CD4-positive, alpha-beta T cell (primary cell): Measurements from ENCODE around the gene IQGAP1. TPM values are rescaled to one million over a fixed set of nuclear protein-coding genes. Genes with fewer than 3 reads are reported as not detected.
A peak's percentile ranks its signal among the peaks of the same experiment; 100 is the strongest.

Source experiments
- ATAC-seq: fragments of 200-7000 bp; cut with Tn5 transposase; one replicate; pipeline ENCODE4 v1.10.0; 2022; ENCODE audit warnings: mild to moderate bottlenecking; ENCODE audit not compliant: poor library complexity
- CTCF ChIA-PET: fragments of 350-600 bp; sonication (Branson Sonifier 250); formaldehyde crosslinking; loops from one replicate; lab custom pipeline; 2021; ENCODE audit warnings: antibody characterized with exemption, inconsistent platforms; lab: Charles Lee
- POLR2A ChIA-PET: fragments of 350-600 bp; sonication (Branson Sonifier 250); formaldehyde crosslinking; loops from one replicate; lab custom pipeline; 2021; ENCODE audit warnings: antibody characterized with exemption, inconsistent platforms; lab: Charles Lee
- DNase-seq, 14 experiments: peaks; one replicate each; pipeline ENCODE4 v3.0.0-alpha.2; 2013 to 2020; ENCODE audit warnings: mixed read lengths in 2 of 14
- H3K27ac ChIP-seq, 2 donors: one replicate each; pipeline versions ENCODE4 v1.5.1 to v1.7.0; 2013; ENCODE audit warnings: low read length in 2 of 2, low read depth in 1 of 2, mild to moderate bottlenecking in 1 of 2
- H3K27me3 ChIP-seq, 2 experiments: 1 replicate in 1 of 2; 2 replicates in 1 of 2; pipeline versions ENCODE4 v1.6.1 to v1.7.0; 2013; ENCODE audit warnings: low read length in 2 of 2, control low read depth in 1 of 2, mild to moderate bottlenecking in 1 of 2, moderate library complexity in 1 of 2; ENCODE audit not compliant: insufficient read depth in 2 of 2, control insufficient read depth in 1 of 2
- H3K36me3 ChIP-seq: one replicate; pipeline ENCODE4 v1.6.1; 2013; ENCODE audit warnings: low read length, control low read depth; ENCODE audit not compliant: insufficient read depth
- H3K4me1 ChIP-seq: one replicate; pipeline ENCODE4 v1.6.1; 2013; ENCODE audit warnings: low read length, control low read depth; ENCODE audit not compliant: insufficient read depth
- H3K4me3 ChIP-seq: one replicate; pipeline ENCODE4 v1.5.1; 2013; ENCODE audit warnings: mild to moderate bottlenecking, low read length, moderate library complexity
- H3K9me3 ChIP-seq, 2 experiments: 1 replicate in 1 of 2; 2 replicates in 1 of 2; pipeline versions ENCODE4 v1.6.1 to v1.7.0; 2013; ENCODE audit warnings: low read length in 2 of 2, mild to moderate bottlenecking in 2 of 2, control low read depth in 1 of 2, moderate library complexity in 1 of 2; ENCODE audit not compliant: control insufficient read depth in 1 of 2, insufficient read depth in 1 of 2
- H3K27ac Mint-ChIP-seq: one replicate; pipeline ENCODE4 v1.8.0; 2020; ENCODE audit warnings: mixed read lengths
- H3K27me3 Mint-ChIP-seq: one replicate; pipeline ENCODE4 v1.8.0; 2021; ENCODE audit warnings: mixed read lengths
- H3K36me3 Mint-ChIP-seq: one replicate; pipeline ENCODE4 v1.8.0; 2021; ENCODE audit warnings: low read depth, mixed read lengths
- H3K4me1 Mint-ChIP-seq: one replicate; pipeline ENCODE4 v1.8.0; 2021; ENCODE audit warnings: low read depth, mixed read lengths
- H3K4me3 Mint-ChIP-seq: one replicate; pipeline ENCODE4 v1.8.0; 2020; ENCODE audit warnings: mild to moderate bottlenecking, mixed read lengths
- H3K9me3 Mint-ChIP-seq: one replicate; pipeline ENCODE4 v1.8.0; 2020; ENCODE audit warnings: mixed read lengths
- intact Hi-C, 2 experiments: fragments of 100-400 bp; cut with DNase I in 1 of 2; cut with micrococcal nuclease in 1 of 2; formaldehyde crosslinking; loops; one replicate each; pipeline versions ENCODE4 v1.15.1 to v1.9.0; 2023 to 2025; cut with DNase I, micrococcal nuclease
- total RNA-seq, 174 experiments: library from RNA in 2 of 174; stranded (reverse) in 2 of 174; gene quantifications; one replicate each; pipeline ENCODE4 v1.2.3 and lab custom pipeline; 2021 to 2026
- TF ChIP-seq, protein P1 (sequence below): fragments of 200-600 bp; IDR thresholded peaks from one replicate; pipeline ENCODE4 v1.8.0; 2022; ENCODE audit warnings: antibody characterized with exemption, mild to moderate bottlenecking

Gene IQGAP1
- total RNA-seq, 2 experiments from 2014 or later: 76.8 to 78.7 TPM

DNA sequence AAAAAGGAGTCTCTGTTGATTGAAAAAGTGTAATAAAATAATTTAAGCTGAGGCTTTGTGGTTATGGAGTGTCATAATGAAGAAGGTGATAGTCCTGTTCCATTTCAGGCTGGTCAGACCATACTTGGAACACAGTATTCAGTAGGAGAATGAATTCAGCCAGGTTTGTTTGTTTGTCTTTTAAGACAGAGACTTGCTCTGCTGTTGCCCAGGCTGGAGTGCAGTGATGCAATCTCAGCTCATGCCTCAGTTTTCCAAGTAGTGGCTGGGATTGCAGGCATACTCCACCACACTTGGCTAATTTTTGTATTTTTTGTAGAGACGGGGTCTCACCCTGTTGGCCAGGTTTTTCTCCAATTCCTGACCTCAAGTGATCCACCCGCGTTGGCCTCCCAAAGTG lies 33.5 kb downstream of the IQGAP1 start:
- Histone ChIP-seq H3K36me3 (peaks cover 9% of the 10 kb centered on the region), H3K9me3 (no peaks in the 10 kb centered on the region), H3K27ac (no peak overlapping the region), H3K4me1 (peaks cover 38% of the 10 kb centered on the region), H3K4me3 (no peak overlapping the region), H3K27me3 (no peaks in the 10 kb centered on the region)
- ChIA-PET POLR2A (no interaction called here), CTCF (interaction anchor here (0.7 to 1.5 kb wide), 3 partner anchors 11 to 59 kb away, joined by 3 to 4 read pairs (median 3); partner anchors contain the start of gene IQGAP1)
- no peak overlapping the region for H3K27ac Mint-ChIP-seq
- ATAC-seq (no peak), DNase-seq (no peak)
- H3K36me3 Mint-ChIP-seq: peaks cover 17% of the 10 kb centered on the region
- H3K4me3 Mint-ChIP-seq: no peak overlapping the region
- intact Hi-C loops: loop anchor here in 1 of 2 experiments (5.0 to 10.0 kb wide), 2 partner anchors 59 to 63 kb away; no protein-coding TSS in a partner anchor
- peaks cover 73% of the 10 kb centered on the region for H3K4me1 Mint-ChIP-seq
- TF ChIP-seq, protein P1, sequence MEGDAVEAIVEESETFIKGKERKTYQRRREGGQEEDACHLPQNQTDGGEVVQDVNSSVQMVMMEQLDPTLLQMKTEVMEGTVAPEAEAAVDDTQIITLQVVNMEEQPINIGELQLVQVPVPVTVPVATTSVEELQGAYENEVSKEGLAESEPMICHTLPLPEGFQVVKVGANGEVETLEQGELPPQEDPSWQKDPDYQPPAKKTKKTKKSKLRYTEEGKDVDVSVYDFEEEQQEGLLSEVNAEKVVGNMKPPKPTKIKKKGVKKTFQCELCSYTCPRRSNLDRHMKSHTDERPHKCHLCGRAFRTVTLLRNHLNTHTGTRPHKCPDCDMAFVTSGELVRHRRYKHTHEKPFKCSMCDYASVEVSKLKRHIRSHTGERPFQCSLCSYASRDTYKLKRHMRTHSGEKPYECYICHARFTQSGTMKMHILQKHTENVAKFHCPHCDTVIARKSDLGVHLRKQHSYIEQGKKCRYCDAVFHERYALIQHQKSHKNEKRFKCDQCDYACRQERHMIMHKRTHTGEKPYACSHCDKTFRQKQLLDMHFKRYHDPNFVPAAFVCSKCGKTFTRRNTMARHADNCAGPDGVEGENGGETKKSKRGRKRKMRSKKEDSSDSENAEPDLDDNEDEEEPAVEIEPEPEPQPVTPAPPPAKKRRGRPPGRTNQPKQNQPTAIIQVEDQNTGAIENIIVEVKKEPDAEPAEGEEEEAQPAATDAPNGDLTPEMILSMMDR: no peak
- H3K27me3 Mint-ChIP-seq: no peaks in the 10 kb centered on the region
- no peaks in the 10 kb centered on the region for H3K9me3 Mint-ChIP-seq

DNA sequence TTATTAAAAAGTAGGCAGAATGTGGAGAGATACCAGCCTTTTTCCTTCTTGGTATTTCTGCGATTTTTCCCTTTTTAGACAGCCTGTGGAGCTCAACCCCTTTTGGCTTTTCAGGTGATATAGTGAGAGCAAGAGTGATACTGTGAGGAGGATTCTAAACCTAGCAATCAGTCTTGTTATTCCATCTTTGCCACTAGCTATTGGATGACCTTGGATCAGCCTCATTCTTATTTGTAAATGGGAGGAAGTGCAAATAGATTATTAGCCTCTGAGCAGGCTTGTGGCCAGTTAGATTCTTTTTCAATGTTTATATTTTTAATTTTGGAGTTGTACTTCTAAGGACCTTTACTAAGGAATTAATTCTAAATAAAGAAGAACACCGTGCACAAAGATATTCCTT lies 34.0 kb downstream of the IQGAP1 start:
- Mint-ChIP-seq H3K4me3 (no peak overlapping the region), H3K9me3 (no peaks in the 10 kb centered on the region), H3K4me1 (peaks cover 69% of the 10 kb centered on the region), H3K36me3 (peaks cover 17% of the 10 kb centered on the region), H3K27ac (no peak overlapping the region), H3K27me3 (no peaks in the 10 kb centered on the region)
- no peaks in the 10 kb centered on the region for H3K27me3 ChIP-seq
- POLR2A ChIA-PET: interaction anchor here (0.7 kb wide), 1 partner anchor 78 kb away, joined by 3 read pairs; no protein-coding TSS in a partner anchor
- no peak overlapping the region for H3K27ac ChIP-seq
- TF ChIP-seq, protein P1: no peak
- H3K4me1 ChIP-seq: peaks cover 38% of the 10 kb centered on the region
- intact Hi-C loops: loop anchor here in 1 of 2 experiments (5.0 to 10.0 kb wide), 2 partner anchors 60 to 63 kb away; no protein-coding TSS in a partner anchor
- H3K36me3 ChIP-seq: peaks cover 12% of the 10 kb centered on the region
- no peaks in the 10 kb centered on the region for H3K9me3 ChIP-seq
- CTCF ChIA-PET: interaction anchor here (0.7 to 1.6 kb wide), 4 partner anchors 11 to 60 kb away, joined by 3 to 4 read pairs (median 3); partner anchors contain the start of gene IQGAP1
- H3K4me3 ChIP-seq: no peak overlapping the region
- ATAC-seq (no peak), DNase-seq (no peak)

DNA sequence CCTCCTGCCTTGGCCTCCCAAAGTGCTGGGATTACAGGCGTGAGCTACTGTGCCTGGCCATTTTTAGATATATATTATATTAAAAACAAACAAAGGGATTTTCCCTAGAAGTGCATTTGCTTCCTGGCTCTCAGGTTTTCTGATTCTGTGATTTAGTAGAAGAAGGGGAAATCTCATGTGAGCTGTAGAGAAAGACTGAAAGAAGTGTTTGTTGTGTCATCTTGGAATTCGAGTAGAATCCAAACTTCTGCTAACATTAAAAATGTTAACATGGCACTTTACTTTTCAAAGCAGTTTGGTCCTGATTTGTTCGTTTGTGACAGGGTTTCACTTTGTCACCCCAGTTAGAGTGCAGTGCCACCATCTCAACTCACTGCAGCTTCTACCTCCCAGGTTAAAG lies 34.9 kb downstream of the IQGAP1 start:
- DNase-seq (no peak), ATAC-seq (no peak)
- ChIA-PET CTCF (interaction anchor here (0.9 to 1.6 kb wide), 3 partner anchors 59 to 103 kb away, joined by 3 to 6 read pairs (median 3); no protein-coding TSS in a partner anchor), POLR2A (interaction anchor here (2.3 kb wide), 1 partner anchor 10 kb away, joined by 6 read pairs; no protein-coding TSS in a partner anchor)
- Mint-ChIP-seq H3K36me3 (peaks cover 25% of the 10 kb centered on the region), H3K4me1 (peaks cover 60% of the 10 kb centered on the region), H3K9me3 (no peaks in the 10 kb centered on the region), H3K27me3 (no peaks in the 10 kb centered on the region), H3K27ac (peak overlapping the region; percentile 74), H3K4me3 (no peak overlapping the region)
- intact Hi-C loops: loop anchor here in 1 of 2 experiments (5.0 to 10.0 kb wide), 2 partner anchors 61 to 62 kb away; no protein-coding TSS in a partner anchor
- H3K9me3 ChIP-seq: no peaks in the 10 kb centered on the region
- TF ChIP-seq, protein P1: no peak
- H3K27ac ChIP-seq: no peak overlapping the region
- H3K27me3 ChIP-seq: no peaks in the 10 kb centered on the region
- H3K4me1 ChIP-seq: peaks cover 38% of the 10 kb centered on the region
- peaks cover 21% of the 10 kb centered on the region for H3K36me3 ChIP-seq
- no peak overlapping the region for H3K4me3 ChIP-seq
